HG03196 (cell line): ENCODE data around the gene HAUS6.
"Not testable (repeated sequence)": the region's sequence is repeated elsewhere in the genome, so short reads cannot be mapped to it uniquely, and the experiment has no call there.

ENCODE experiments used
- ATAC-seq: cut with Tn5 transposase; IDR thresholded peaks from one replicate; pipeline ENCODE4 v1.9.1; 2021; ENCODE audit not compliant: unreplicated experiment

The HAUS6 gene

DNA sequence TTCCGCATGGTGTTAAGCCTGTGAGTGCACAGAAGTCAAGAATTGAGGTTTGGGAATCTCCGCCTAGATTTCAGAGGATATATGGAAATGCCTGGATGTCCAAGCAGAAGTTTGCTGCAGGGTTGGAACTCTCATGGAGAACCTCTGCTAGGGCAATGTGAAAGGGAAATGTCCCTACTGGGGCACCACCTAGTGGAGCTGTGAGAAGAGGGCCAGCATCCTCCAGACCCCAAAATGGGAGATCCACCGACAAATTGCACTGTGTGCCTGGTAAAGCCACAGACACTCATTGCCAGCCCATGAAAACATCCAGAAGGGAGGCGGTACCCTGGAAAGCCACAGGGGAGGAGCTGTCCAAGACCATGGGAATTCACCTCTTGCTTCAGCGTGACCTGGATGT lies 66.1 kb downstream of the HAUS6 start:
- ATAC-seq = no peak

DNA sequence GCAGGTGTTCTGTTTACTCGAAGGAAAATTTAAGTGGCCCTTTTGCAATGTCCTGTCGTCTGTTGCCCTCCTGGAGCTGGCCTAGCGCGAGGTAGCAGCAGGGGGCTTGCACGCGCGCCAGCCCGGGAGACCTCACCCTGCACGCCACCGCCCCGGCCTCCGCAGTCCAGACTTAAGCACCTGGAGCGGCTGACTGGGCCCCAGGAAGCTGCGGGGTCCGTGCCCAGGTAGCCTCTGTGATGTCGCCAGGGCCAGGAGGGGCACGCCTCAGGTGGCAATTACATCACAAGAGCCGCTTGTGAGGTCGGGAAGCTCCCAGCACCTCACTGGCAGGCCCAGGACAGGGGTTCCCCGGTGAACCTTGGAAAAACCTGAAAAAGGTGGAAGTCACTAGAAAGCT lies 69.7 kb downstream of the HAUS6 start, which contains the start of gene SAXO1:
Gene SAXO1, minus strand, starts transcription at position 195 of the 400 bp plus-strand sequence. CDS start 301 bp downstream, outside the sequence.
- ATAC-seq = no peak

- ATAC-seq = no peak
Measured at GRCh38 chr9:19032406-19032805, 70.3 kb downstream of the HAUS6 start.

DNA sequence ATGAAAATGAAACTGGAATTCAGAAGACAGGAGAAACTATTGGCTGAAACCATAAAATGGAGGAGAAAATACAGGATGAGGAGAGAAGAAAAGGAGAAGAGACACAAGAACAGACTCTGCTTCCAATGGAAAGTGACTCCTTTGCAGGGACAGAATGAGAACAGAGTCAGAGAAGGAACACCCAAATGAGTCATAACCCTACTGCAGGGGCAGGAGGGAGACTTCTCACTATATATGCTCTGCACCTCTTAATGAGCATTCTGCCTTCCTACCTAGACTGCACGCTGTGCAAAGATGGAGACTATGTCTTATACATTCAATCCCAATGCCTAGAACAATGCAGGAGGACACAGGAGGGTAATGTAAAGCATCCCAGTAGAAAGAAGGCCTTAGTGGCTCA lies 71.8 kb downstream of the HAUS6 start:
- peak; percentile 53 for ATAC-seq

- ATAC-seq = no peak
Measured at GRCh38 chr9:19028835-19029451, 73.8 kb downstream of the HAUS6 start.

GRCh38 chr9:19027825-19028224 lies 74.9 kb downstream of the HAUS6 start:
- no peak for ATAC-seq

- ATAC-seq = no peak
Measured at GRCh38 chr9:19026375-19026774, 76.3 kb downstream of the HAUS6 start.

DNA sequence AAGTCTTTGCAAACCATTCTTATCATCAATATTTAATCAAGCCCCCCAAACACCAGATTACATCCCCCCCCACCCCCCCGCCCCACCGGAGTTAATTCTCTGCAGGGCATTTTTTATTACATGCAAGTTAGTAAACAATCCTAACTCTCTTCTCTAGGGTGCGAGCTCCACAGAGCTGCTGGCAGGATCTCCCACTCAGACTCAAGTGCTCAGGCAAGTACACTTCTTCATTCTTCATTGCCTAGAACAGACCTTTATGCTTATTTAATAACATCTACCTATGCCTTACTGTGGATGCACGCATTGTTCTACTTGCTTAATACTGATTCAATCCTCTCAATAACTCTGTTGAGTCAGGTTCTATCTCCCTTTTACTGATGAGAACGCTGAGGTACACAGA lies 79.6 kb downstream of the HAUS6 start:
- ATAC-seq = no peak

- ATAC-seq = no peak
Measured at GRCh38 chr9:19022206-19022605, 80.5 kb downstream of the HAUS6 start.

GRCh38 chr9:19021649-19022048 lies 81.1 kb downstream of the HAUS6 start:
- not testable (repeated sequence) for ATAC-seq

DNA sequence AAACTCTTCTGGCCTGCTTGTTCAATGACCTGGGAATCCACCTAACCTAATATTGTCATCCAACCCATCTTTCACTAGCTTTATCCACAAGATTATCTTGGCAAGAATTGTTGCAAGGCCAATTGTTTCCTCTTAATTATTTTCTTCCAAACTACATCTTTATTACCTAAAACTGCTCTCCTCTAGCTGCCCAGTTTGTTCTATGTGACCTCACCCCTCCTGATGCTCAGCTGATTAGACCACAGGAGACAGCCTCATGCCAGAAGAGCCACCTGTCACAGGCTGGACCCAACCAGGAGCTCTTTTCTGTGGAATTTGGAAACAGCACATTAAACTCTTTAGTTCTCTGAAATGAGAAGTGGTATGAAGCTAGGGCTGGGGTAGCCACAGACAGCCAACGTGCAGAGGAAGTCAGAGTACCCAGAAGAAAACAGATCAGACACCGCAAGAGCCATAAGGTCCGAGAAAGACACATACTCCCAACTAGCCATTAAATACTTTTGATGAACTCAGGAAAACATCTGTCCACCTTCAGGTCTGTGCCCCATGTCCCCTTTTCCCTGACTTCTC lies 81.7 kb downstream of the HAUS6 start:
- ATAC-seq = no peak

- ATAC-seq = no peak
Measured at GRCh38 chr9:19018201-19018600, 84.5 kb downstream of the HAUS6 start.

DNA sequence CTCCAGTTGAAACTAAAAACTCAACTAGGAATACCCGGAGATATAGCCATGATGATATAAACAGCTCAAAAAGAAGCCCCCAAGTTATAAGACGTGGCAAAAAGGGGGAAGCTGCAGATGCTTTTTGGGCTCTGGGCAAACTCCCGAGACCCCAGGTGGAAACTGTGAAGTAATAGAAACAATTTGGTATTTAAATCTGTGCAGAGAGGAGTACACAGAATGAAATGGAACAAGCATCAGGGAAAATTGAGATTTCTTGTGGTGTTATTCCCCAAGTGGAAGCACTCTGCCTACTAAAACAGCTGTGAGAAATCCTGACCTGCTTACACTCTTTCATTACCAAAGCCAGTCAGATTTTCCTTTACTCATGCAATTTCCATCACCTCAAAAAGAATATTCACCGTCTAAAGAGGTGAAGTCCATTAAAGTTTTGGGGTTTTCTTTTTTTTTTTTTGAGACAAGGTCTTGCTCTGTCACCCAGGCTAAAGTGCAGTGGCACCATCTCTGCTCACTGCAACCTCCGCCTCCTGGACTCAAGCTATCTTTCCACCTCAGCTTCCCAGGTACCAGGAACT lies 93.2 kb downstream of the HAUS6 start:
- no peak for ATAC-seq
